ENCODE data around the gene CYFIP2.
"Not testable (repeated sequence)": the region's sequence is repeated elsewhere in the genome, so short reads cannot be mapped to it uniquely, and the experiment has no call there.

Gene CYFIP2

GRCh38 chr5:157265714-157266285 lies at the start of gene CYFIP2:
TSS of gene CYFIP2 (plus strand) at chr5:157266123. CDS start at chr5:157285362, 19,239 bp downstream.
- DNase-seq (ENCODE audit: low read depth), result no peak

DNA sequence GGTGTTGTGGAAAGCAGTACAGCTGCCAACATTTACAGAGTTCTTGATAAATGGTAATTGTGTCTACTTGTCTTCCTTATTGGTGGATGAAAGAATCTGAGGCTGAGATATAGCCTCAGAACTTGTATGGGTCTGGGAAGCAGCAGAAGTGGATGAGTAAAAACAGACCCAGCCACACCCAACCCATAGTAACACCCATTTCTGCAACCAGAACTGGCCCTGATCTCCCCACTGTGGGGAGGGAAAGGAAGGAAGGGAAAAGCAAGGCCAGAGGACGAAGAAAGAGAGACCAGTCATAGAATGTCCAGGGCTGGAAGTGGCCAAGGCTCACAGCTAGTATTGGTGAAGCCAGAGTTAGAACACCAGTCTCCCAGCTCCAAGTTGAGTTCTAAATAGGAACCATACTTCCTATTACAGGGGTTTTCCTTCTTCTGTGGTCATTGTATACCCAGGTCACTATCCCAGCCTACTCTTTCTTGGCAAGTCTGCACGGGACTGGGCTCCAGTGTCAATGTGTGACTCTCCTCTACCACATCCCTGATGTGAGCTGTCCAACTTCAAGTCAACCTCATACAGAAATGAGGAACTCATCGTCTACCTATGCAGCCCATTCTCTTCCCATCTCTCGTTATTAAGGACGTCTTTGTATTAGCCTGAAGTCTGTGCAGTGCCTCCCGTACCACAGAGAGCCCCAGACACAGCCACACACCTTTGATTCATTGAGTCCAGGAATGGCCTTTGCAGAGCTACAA lies 49.4 kb upstream of the CYFIP2 start:
- DNase-seq (ENCODE audit: low read depth), result no peak

DNA sequence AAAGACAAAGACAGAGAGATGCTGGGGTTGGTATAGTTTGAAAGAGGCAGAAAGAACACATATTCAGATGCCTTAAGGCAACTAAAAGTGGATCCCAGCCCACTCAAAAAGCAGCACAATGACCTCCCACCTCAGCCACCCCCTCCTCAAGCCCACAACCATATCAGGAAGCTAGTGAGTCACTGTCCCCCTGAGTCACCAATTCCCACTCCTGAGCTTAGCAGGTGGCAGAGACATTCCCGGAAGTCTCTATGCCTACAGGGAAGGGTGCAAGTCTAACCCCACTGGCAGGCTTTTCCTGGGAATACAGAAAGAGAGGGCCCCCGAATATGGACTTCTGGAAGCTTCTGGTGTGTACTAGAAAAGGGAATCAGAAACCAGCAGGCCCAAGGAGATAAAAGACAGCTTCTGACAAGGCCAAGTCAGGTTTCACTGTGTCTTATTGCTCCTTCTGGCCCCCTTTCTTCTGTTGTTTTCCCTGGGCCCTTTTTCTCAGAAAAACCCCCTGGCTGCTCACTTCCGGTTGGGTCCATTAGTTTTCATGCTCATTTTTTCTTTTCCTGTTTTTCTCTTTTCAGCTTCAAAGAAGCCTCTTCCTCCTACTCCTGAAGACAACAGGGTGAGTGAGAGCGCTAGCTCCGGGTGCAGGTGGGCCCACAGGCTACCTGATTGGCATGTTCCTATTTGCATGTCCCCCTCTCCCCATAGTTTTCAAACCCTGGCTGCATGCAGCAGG lies 48.5 kb upstream of the CYFIP2 start:
- DNase-seq (ENCODE audit: low read depth), result no peak

GRCh38 chr5:157219491-157220271 lies 46.2 kb upstream of the CYFIP2 start:
- no peak for DNase-seq (ENCODE audit: low read depth)

DNA sequence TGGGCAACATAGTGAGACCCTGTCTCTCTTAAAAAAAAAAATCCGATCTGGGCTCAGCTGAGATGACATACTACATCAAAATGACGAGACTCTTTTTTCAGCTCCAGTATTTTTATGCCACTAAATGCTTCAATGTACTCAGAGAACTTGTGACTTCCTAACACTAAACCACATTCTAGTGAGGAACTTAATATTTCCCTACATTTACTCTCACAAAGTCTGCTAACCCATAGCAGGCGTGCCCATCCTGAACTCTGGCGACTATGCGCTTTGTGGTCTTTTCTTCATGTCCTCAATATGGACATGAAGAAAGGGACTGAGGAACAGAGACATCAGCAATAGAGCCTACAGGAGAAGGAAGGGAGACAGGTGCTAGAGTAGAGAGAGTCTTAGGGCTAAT lies 44.0 kb upstream of the CYFIP2 start:
- DNase-seq (ENCODE audit: low read depth), result no peak

- no peak for DNase-seq (ENCODE audit: low read depth)
Measured at GRCh38 chr5:157222506-157223230, 43.3 kb upstream of the CYFIP2 start.

GRCh38 chr5:157225469-157226422 lies 40.2 kb upstream of the CYFIP2 start:
- DNase-seq (ENCODE audit: low read depth), result no peak

- no peak for DNase-seq (ENCODE audit: low read depth)
Measured at GRCh38 chr5:157230610-157231009, 35.3 kb upstream of the CYFIP2 start.

GRCh38 chr5:157232706-157233105 lies 33.2 kb upstream of the CYFIP2 start:
- no peak for DNase-seq (ENCODE audit: low read depth)

DNA sequence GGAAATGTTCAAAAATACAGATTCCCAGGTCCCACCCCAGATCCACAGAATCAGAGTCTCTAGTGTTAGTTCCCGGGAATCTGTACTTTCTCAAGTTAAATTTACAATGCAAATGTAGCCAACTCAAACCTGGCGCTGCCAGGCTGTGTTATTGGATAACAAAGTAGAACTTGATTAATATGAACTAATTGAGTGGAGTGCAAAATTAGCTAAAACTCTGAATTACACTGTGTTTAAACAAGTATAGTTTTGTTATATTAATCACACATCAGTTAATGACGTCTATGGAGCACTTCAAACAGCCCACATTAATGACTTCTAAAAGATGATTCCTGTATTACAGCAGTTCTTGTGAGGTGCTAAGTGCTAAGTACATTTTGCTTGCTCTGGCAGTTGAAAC lies 32.4 kb upstream of the CYFIP2 start:
- DNase-seq (ENCODE audit: low read depth), result no peak

GRCh38 chr5:157236423-157236822 lies 29.5 kb upstream of the CYFIP2 start:
- no peak for DNase-seq (ENCODE audit: low read depth)

DNA sequence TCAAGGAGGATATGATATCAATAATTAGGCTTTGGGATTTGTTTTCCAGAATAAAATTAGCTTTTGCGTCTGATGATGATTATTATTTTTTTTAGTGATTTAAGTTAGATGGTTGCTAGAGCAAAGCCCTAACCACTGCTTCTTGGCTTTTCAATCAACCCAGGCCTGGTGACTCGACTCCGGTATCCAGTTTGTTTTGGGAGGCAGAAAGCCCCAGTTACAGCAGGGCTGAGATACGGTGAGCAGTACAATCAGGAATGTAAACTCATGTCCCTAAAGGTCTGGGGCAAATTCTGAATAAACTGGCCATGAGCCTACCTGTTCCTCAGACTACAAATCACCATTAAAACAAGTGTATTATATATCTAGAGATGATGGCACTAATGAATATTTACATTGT lies 24.4 kb upstream of the CYFIP2 start:
- DNase-seq (ENCODE audit: low read depth), result no peak

GRCh38 chr5:157244704-157245103 lies 21.2 kb upstream of the CYFIP2 start:
- DNase-seq (ENCODE audit: low read depth), result not testable (repeated sequence)

- DNase-seq (ENCODE audit: low read depth), result no peak
Measured at GRCh38 chr5:157245476-157245875, 20.4 kb upstream of the CYFIP2 start.

- no peak for DNase-seq (ENCODE audit: low read depth)
Measured at GRCh38 chr5:157245886-157246285, 20.0 kb upstream of the CYFIP2 start.

DNA sequence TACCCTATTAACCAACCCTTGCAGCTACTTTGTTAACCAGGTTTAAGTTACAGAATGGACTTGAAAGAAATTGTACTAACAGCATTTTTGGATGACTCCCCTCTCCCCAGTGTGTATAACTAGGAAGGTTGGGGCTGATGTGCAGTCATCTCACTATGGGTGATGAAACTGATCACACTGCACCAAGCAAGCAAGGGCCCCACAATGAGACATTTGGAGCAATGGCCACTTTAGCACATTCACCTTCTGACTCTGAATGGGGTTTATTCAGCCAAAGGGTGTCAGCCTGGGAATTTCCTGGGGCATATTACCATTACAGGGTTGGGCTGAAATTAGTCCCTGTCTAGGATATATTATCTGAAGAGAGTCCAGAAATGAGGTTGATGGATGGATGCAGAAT lies 18.7 kb upstream of the CYFIP2 start:
- DNase-seq (ENCODE audit: low read depth), result no peak

DNA sequence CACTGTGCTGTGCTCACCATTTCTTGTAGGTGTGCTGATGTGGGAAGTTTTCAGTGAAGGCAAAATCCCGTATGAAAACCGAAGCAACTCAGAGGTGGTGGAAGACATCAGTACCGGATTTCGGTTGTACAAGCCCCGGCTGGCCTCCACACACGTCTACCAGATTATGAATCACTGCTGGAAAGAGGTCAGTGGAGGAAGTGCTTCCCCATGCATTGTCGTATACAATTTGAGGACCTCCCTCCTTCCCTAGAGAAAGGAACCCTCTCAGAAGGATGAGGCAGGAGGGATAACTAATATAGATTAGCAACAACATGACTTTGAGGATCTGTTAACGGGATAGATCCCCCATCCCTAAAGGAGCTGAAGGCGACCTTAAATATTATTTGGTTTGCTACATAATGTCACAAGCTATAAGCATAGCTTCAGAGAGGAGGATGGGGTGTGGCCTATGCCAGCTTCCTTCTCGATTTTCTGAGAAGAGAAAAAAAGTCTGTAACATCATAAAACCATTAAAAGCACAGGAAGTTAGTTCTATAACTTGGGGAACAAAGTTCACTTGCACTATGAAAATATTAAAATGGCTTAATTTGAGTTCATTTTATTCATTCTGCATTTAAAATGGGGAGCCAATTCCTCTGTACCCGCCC lies 17.0 kb upstream of the CYFIP2 start:
- DNase-seq (ENCODE audit: low read depth), result no peak

- no peak for DNase-seq (ENCODE audit: low read depth)
Measured at GRCh38 chr5:157252711-157253465, 13.0 kb upstream of the CYFIP2 start.

DNA sequence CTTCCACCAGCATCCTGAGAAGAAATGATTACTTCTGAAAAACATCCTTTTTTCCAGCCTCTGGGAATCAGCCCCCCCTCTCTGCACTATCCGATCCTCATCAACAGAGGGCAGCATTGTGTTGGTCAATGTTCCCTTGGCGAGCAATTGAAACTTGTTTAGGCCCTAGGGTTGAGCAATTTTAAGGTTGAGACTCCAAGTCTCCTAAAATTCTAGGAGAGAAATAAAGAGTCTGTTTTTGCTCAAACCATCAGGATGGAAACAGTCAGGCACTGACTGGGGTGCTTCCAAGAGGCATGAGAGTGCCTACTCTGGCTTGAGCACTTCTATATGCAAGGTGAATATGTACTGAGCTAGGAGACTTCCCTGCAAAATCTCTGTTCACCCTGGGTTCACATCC lies 12.4 kb upstream of the CYFIP2 start:
- no peak for DNase-seq (ENCODE audit: low read depth)

All from HS-27A (cell line).